ENCODE results near the gene LRRK1. TPM values are rescaled to one million over a fixed set of nuclear protein-coding genes. Genes with fewer than 3 reads are reported as not detected.

The LRRK1 gene
- total and polyA plus RNA-seq, 9 donors, result 6.5 to 27.3 (median 17.5) TPM

- intact Hi-C loops (cut with DNase I), result no loop called here
- Histone ChIP-seq H3K27ac (peak overlapping the region in 1 of 2 donors; percentile 81), H3K4me1 (ENCODE audit: insufficient read depth) (peaks cover 19% of the 10 kb centered on the region), H3K4me3 (no peak overlapping the region), H3K36me3 (no peaks in the 10 kb centered on the region), H3K9me3 (no peaks in the 10 kb centered on the region), H3K27me3 (no peaks in the 10 kb centered on the region)
- TF ChIP-seq EP300 (IDR thresholded peaks at IDR 0.05) (no peak), POLR2A (IDR thresholded peaks at IDR 0.05) (no peak), CTCF (IDR thresholded peaks at IDR 0.05) (no peak)
- DNase-seq, result peak in 3 of 5 donors; percentile 7 to 23 (median 8)
- 76 to 92% (median 81%) methylated on average over 11 of the region's 11 CpGs for WGBS, 3 donors
These were observed 125.6 kb downstream of the LRRK1 start for GRCh38 chr15:101044625-101045235.

- WGBS, 3 donors, result 8 to 20% (median 11%) methylated on average over 14 of the region's 14 CpGs
- DNase-seq, result peak; percentile 25 to 63 (median 57)
- peaks cover 20% of the 10 kb centered on the region for H3K4me1 ChIP-seq (ENCODE audit: insufficient read depth)
These were observed 126.1 kb downstream of the LRRK1 start for GRCh38 chr15:101045236-101045646.

GRCh38 chr15:101045835-101046691, 126.9 kb downstream of the LRRK1 start:
- 90 to 93% (median 90%) methylated on average over 19 of the region's 19 CpGs for WGBS, 3 donors
- DNase-seq, result peak; percentile 9 to 42 (median 36)
- Histone ChIP-seq H3K27me3 (no peaks in the 10 kb centered on the region), H3K9me3 (no peaks in the 10 kb centered on the region), H3K27ac (peak overlapping the region in 1 of 2 donors; percentile 81), H3K36me3 (no peaks in the 10 kb centered on the region), H3K4me1 (ENCODE audit: insufficient read depth) (peaks cover 23% of the 10 kb centered on the region), H3K4me3 (no peak overlapping the region)
- TF ChIP-seq CTCF (IDR thresholded peaks at IDR 0.05) (no peak), POLR2A (IDR thresholded peaks at IDR 0.05) (no peak), EP300 (IDR thresholded peaks at IDR 0.05) (no peak)
- intact Hi-C loops (cut with DNase I), result no loop called here

More at GRCh38 chr15:101045236-101045646, 126.1 kb downstream of the LRRK1 start:
- TF ChIP-seq POLR2A (IDR thresholded peaks at IDR 0.05), result no peak
- TF ChIP-seq CTCF (IDR thresholded peaks at IDR 0.05), result no peak
- TF ChIP-seq EP300 (IDR thresholded peaks at IDR 0.05), result no peak
- no peaks in the 10 kb centered on the region for H3K36me3 ChIP-seq
- H3K4me3 ChIP-seq, result no peak overlapping the region
- intact Hi-C loops (cut with DNase I), result no loop called here
- no peaks in the 10 kb centered on the region for H3K27me3 ChIP-seq
- H3K27ac ChIP-seq, result peak overlapping the region in 1 of 2 donors; percentile 81
- H3K9me3 ChIP-seq, result no peaks in the 10 kb centered on the region

- no peak overlapping the region for H3K27ac ChIP-seq
- intact Hi-C loops (cut with DNase I), result no loop called here
- TF ChIP-seq EP300 (IDR thresholded peaks at IDR 0.05) (no peak), POLR2A (IDR thresholded peaks at IDR 0.05) (no peak), CTCF (IDR thresholded peaks at IDR 0.05) (no peak)
These were observed 127.7 kb downstream of the LRRK1 start for GRCh38 chr15:101046826-101047225.

More at GRCh38 chr15:101046826-101047225, 127.7 kb downstream of the LRRK1 start:
- 76 to 92% (median 87%) methylated on average over 7 of the region's 7 CpGs for WGBS, 3 donors
- Histone ChIP-seq H3K9me3 (no peaks in the 10 kb centered on the region), H3K27me3 (no peaks in the 10 kb centered on the region), H3K4me1 (ENCODE audit: insufficient read depth) (peaks cover 23% of the 10 kb centered on the region), H3K36me3 (no peaks in the 10 kb centered on the region), H3K4me3 (no peak overlapping the region)
- DNase-seq, result peak in 1 of 5 donors; percentile 9

Measured in ovary (tissue), 9 donors.